NCI-H1930 (cell line): ENCODE measurements around the gene ANXA11.
"Not testable (repeated sequence)": the region's sequence is repeated elsewhere in the genome, so short reads cannot be mapped to it uniquely, and the experiment has no call there.

Source experiments
- DNase-seq, 2 experiments: peaks; one replicate each; lab custom pipeline; 2025; lab: John Stamatoyannopoulos, UW

Gene ANXA11

DNA sequence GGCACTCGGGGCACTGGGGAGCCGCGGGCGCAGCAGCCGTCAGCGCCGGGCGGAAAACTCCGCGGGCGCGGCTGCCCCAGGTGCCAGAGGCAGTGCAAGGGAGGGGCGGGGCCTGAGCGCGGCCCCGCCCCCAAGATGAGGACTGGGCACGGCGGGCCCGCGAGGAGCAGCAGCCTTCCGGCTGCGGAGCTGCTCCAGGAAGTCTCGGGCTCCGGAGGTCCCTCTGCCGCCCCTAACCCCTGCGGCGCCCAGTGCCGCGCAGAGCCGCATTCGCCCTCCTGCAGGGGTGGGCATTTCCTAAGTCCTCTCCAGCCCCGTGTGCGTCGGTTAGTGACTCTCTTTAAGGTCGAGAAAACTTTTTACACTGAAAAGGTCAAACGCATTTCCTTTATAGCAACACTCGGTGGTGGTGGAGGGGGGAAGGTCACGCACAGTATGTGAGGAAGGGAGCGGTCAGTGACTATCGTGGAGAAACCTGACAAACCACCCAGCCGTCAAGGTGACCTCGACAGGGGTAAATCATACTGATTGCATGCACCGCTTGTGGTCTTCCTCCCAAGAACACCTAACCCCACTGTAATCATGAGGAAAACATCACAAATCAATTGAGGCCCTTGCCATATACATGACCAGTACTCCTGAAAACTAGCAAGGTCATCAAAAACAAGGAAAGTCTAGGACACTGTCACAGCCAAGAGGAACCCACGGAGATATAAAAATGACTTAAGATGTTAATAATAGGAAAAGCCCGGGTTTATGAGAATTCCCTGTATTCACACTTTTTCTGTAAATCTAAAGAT lies at the start of gene ANXA11:
Gene ANXA11 (minus strand): TSS at position 61 of the 800 bp plus-strand sequence. CDS start 32,676 bp downstream, outside the sequence.
- DNase-seq, result peak; percentile 46 to 70

DNA sequence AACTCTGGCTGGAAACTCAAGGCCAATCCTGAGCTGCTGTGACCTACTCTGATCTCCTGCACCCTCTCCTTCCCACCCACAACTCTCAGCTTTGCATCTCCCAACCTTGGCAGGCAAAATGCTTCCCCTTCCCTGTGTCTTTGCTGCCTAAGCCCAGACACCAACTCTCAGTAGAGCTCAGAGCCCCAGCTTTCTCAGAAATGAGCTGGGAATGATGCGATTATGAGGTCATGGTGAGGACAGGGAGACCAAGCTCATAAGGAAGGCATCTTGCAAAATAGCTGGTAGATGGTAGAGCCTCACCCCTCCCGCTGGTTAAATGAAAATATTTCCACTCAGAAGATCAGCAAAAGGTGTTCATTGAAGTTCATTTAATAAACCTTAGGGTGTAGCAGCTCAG lies 49.4 kb upstream of the ANXA11 start:
- DNase-seq, result not testable (repeated sequence)

GRCh38 chr10:80253963-80254271 lies 48.6 kb upstream of the ANXA11 start:
- not testable (repeated sequence) for DNase-seq

- DNase-seq, result no peak
Measured at GRCh38 chr10:80253266-80253962, 48.1 kb upstream of the ANXA11 start.

DNA sequence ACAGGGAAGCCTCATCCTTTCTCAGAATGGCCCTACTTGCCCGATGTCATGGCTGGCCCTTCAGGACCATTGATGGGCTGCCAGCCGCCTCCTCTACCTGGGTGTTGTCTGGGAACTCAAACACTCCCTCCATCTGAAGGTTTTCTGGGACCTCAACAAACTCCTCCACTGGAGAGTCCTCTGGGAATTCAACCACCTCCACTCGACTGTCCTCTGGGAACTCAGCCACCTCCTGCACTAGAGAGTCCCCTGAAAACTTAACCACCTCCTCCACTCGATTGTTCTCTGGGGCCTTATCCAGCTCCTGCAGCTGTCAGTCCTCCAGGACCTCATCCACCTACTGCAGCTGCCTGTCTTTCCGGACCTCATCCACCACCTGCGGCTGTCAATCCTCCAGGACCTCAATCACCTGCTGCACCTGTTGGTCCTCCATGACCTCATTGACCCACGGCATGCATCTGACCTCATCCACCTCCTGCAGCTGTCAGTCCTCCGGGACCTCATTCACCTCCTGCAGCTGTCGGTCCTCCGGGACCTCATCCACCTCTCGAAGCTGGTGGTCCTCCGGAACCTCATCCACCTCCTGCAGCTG lies 47.1 kb upstream of the ANXA11 start:
- no peak for DNase-seq

DNA sequence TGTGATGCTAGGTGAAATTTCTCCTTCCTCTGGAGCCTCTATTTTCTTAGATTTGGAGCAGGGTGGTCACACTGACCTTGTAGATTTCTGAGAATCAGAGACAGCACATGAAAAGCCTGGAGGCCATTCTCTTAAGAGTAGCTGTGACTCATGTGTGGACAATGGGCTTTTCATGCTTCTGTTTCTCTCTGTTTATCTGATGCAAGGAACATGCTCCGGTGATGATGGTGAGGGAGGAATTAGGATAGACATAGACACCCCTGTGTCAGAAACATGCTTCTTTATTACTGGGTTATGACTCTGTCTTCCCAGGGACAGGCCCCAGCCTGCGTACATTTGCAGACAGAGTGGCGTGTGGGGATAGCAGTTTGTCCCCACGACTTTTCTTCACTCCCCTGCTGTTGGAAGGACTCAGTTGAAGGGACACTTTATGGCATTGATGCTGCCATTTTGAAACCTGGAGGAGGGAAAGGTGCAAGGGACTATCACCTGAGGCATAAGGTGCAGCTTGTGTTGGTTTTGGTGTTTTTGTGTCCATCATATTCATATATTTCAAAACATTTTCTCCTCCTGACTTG lies 46.5 kb upstream of the ANXA11 start:
- not testable (repeated sequence) for DNase-seq

DNA sequence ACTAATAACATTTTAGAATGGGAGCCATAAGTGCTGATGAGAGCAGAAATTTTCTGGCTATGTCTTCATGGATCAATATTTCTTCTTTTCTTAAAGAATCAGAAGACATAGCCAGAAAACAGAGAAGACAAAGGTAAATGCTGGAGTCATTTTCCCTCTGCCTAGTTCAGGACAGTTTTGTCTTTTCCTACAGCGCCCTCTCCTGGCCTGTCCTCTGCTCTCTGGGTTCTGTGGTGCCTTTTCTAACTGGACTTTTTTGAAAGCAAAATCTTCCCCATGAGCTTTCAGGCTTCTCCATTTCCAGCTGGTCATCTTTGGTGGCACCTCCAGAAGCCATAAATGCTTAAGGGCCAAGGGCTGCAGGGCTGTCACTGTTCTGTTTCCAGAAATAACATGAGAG lies 45.1 kb upstream of the ANXA11 start:
- DNase-seq, result not testable (repeated sequence)

GRCh38 chr10:80249906-80250305 lies 44.6 kb upstream of the ANXA11 start:
- not testable (repeated sequence) for DNase-seq

DNA sequence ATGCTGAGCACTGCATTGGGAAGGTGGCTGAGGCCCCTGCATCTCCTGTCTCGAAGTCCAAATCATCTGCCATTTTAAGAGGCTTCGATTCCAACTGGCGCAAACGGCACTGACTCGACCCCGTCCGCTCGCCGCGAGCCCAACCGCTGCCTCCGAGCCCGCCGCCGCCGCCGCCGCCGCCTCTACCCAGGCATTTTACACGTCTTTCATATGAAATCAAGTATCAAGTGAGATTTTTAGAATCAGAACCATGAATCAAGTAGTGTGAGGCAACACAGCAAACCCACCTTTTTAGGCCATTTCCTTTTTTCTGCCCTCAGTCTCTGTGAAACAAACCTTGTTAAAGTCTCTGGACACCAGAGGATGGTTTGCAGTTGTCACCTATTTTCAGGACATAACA lies 42.3 kb upstream of the ANXA11 start:
- not testable (repeated sequence) for DNase-seq

GRCh38 chr10:80244371-80244770 lies 39.0 kb upstream of the ANXA11 start:
- DNase-seq, result not testable (repeated sequence)

GRCh38 chr10:80242341-80242740 lies 37.0 kb upstream of the ANXA11 start:
- not testable (repeated sequence) for DNase-seq

- not testable (repeated sequence) for DNase-seq
Measured at GRCh38 chr10:80236457-80236856, 31.1 kb upstream of the ANXA11 start.

- not testable (repeated sequence) for DNase-seq
Measured at GRCh38 chr10:80234331-80235235, 29.2 kb upstream of the ANXA11 start.

DNA sequence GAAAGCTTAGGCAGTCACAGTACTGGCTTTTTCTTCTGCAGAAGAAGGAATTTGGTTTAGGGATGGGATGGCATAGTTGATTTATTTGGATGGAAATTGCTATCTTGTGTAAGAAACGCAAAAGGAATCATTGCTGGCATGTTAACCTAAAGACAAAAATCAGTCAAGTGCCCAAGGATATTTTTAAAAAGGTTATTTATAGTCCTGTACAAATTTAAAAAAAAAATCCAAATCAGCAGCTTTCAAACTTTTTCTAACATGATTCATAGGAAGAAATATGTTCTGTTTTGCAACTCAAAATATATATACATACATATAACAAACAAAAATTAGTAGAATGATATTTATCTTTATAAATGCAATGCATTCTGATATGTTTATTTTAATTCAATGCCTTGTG lies 28.5 kb upstream of the ANXA11 start:
- not testable (repeated sequence) for DNase-seq

GRCh38 chr10:80226723-80227122 lies 21.4 kb upstream of the ANXA11 start:
- DNase-seq, result not testable (repeated sequence)

- not testable (repeated sequence) for DNase-seq
Measured at GRCh38 chr10:80223031-80223419, 17.7 kb upstream of the ANXA11 start.

DNA sequence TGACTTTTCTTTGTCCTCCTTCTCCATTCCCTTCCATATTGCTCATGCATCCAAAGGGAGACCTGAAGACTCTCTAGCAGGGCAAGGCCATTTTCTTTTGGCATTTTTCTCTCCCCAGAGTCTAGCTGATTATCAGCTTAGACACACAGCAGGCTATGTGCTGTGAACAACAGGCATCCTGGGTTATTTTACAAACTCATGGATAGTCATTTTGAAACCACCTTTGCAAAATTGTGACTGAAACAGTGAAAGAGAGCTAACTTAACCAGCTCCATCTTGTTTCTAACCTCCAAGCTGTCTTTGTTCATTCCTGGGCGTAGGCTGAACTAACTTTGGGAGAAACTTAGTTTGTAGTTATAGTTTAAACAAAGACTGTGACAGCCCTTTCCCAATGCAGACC lies 13.5 kb upstream of the ANXA11 start:
- not testable (repeated sequence) for DNase-seq

- DNase-seq, result not testable (repeated sequence)
Measured at GRCh38 chr10:80214368-80214982, 9.1 kb upstream of the ANXA11 start.

DNA sequence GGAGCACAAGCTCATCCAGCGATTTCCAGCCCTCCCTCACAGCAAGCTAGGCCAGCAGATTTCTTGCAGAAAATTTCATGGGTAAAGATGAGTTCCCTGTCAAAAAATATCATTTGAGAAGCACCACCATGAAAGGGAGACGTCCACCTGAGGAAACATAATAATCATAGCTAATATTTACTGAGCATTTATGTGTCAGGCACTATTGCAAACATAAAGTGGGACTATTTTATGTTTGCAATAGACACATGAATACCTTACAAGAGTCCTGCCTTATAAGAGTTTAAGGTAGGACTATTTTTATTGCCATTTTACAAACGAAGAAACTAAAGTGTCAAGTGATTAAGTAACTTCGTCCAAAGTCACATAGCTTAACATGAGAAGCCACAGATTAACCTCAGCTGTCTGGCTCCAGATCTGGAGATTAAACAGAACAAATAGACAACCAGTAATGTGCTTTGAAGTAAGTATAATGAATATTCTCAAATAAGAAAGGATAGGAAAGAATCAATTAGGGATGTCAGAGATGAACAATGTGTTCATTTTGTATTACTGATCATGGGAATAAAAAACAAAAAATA lies 7.3 kb upstream of the ANXA11 start:
- not testable (repeated sequence) for DNase-seq

GRCh38 chr10:80211786-80212185 lies 6.4 kb upstream of the ANXA11 start:
- DNase-seq, result no peak

- no peak for DNase-seq
Measured at GRCh38 chr10:80210259-80210658, 4.9 kb upstream of the ANXA11 start.
